GM19239 (cell line): ENCODE results near the gene NRG2.

Source experiments
- DNase-seq: peaks from one replicate; pipeline ENCODE4 v3.0.0; 2011; ENCODE audit warnings: low spot score; ENCODE audit not compliant: insufficient read length
- FAIRE-seq: peaks from 2 replicates; lab custom pipeline; 2011; peaks lifted over from hg19 to GRCh38; lab: Jason Lieb, UNC

NRG2 gene

DNA sequence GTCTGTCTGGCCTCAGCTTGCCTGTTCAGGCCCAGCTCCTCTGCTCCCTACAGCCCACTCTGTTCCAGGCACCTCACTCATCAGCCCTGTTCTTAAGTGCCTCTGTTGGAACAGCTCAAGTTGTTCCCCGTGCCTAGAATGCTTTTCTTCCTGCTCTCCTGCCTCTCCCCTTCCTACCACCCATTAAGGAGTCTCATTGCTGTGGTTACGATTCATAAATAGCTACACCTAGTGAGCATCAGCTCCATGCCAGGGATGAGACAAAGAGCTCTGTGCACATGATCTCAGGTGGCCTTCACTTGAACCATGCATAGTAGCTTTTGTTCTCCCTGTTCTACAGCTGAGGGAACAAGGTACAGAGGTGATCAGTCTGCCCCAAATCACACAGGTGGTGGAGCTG is 193.2 kb downstream of the NRG2 start:
- FAIRE-seq = no peak

DNA sequence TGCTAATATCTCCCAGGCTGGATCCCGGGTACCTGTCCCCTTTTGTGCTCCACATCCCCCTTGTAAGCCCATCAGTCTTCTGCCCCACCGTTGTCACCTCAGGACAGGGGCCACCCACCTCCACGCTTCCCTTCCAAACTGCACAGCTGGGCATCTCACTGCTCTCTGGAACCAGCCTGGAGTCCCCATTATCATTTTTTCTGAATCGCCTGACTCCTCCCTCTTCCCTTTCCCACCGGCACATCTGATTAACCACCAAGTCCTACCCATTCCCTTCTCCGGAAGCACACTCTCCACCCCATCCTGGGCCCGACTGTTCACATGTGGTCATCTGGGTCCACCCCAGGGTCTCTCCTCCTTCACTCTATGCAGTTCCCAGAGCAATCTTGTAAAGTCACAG is 193.6 kb downstream of the NRG2 start:
- FAIRE-seq (no peak), DNase-seq (no peak)

More for the DNA sequence above, 193.2 kb downstream of the NRG2 start:
- no peak for DNase-seq

DNA sequence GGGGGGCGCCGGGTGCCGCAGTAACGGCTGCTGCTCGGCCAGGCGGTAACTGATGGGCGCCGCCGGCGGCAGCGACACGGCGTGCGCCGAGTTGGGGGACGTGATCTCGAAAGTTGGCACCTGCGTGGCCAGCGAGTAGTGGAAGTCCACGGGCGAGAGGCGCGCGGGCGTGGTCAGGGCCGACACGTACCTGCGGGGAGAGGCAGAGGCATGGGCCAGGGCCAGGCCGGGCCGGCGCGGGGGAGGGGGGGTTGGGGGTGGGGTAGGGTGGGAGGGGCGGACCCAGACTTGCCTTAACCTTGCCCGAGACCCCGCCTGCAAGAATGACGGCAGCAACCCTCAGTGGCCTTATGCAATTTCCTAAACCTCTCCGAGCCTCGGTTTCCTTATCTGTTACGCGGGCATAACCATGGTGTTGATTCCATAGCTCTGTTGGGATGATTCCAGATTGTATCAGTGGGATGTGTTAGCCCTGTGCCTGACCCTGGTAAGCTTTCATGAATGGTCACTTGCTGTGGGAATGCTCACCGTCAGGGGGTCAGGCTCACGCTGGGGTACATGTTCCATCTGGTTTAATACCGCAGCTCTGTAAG is 194.5 kb downstream of the NRG2 start:
- no peak for FAIRE-seq
- no peak for DNase-seq

DNA sequence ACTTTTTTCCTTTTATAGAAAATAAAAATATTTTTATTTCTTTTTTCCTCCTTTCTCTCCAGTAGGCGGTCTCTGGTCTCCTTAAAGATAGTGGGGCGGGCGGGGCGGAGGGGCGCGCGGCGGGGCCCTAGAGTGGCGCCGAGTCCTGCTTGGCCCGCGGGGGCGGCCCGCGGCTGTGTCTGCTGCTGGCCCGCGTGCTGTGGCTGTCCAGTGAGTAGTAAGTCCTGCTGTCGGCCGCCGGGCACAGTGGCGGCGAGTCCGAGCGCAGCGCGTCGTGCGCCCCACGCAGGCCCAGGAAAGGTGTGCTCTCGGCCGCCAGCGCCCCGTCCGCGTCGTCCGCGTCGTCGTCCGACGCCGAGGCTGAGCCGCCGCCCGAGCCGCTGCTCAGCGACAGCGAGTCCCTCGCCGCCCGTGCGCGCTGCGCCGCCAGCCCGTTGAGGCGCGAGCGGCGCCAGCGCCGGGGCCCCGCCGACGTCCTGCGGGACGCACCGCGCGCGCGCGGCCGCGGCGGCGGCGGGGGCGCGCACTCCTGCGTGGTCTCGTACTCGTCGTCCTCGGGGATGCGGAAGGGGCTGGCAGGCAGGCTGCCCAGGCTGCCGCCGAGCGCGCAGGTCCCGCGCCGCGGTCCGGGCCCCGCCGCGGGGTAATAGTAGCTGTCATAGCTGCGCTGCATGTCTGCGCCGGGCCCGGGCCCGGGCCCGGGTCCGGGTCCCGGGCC is 195.2 kb downstream of the NRG2 start:
- peak; percentile 83 for DNase-seq
- no peak for FAIRE-seq

DNA sequence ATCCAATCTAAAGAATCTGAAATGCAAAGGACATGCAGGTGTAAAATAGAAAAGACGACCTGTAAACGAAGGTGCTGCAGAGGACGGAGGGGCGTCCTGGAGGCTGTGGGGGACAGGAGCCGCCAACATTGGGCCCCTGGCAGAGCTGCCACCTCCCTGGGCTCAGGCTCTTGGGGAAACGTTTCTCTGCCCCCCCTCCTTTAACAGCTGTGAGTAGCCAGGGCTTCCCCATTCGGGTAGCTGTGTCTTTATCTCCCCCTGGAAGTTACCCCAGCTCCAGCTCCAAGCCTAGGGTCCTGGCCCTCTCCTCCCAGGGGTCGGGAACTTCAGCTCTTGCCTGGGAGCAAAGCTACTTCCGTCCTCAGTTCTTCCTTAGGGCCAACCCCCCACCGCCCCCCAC is 196.0 kb downstream of the NRG2 start:
- FAIRE-seq (no peak), DNase-seq (no peak)

DNA sequence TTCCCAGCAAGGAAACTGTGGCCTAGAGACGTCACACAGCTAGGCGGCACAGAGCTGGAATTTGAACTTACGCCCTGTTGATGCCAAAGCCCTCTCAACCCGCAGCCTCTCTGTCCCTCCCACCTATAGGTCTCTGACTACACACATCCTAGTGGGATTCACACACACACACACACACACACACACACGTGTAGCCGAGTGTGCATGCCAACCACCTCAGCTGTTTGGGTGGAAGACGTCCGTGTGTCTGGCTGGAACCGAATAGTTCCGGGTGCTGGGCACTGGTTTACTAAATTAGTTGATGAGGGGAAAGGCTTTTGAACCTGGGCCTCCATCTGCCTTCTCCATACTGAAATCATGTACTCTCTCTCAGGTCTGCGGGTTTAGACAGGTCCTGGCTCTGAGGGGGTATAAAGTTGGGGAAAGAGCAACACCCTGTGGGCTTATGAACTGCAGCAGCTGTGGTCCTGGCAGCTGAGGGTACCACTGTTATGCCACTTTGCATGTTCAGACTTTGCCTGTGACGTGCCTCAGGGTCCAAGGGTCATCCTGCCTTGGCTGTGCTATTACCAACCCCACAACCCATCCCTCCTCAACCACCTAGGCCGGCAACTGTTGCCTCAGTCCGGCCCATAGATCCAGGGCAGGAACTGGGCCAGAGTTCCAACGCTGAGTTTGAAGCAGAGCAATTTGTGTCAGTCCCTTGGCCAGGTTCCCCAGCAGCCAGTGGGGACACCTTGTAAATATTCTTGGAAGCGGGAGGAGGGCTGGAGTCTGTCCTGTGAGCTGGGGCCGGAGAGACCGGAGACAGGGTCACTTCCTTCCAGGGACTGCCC is 197.0 kb downstream of the NRG2 start:
- DNase-seq (no peak), FAIRE-seq (no peak)

DNA sequence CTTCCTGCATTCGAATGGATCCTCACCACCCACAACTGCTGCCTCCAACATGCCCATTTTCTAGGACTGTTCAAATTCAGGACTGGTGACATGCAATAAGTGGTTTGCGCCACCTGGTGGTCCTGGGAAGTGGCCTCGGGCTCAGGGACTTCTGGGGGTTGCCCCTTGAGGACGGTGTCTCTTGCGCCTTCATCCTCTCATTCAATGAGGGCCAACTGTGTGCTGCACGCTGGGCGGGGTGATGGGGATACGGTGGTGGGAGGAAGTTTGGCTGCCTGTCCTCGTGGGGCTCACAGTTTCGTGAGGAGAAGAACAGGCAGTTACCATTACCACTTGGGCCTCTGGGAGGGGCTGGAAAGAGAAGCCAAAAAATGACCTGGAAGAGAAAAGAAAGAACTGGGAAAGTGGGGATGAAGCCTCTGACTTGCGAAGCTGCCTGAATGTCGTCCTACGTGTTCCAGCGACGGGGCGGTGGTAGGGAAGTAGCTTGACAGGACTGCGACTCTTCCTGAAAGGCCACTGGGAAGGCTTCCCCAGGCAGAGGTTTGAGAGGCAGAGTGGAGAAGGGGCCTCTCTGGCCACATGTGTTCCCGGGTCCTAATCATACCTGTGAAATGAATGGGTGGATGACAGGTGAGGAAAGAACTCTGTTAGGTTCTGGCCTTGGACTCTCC is 198.5 kb downstream of the NRG2 start:
- DNase-seq (peak; percentile 80), FAIRE-seq (peak; percentile 94)

DNA sequence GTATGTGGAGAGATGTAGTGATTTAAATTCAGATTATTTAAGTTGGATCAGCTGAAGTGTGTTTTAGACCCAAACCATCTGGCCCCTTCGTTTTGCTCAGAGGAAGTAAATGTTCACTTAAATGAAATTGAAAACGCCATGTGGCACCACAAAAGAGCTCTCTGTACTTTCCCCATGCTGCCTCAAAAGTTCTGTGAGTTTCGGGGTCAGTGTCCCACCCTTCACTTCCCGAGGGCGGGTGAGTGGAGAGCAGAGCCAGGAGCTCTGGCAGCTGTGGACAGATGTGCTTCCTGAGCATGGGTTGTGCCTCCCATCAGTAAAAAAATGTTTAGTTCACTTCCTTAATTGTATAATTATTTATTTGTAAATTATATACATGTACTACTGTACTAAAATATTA is 199.1 kb downstream of the NRG2 start:
- DNase-seq = no peak

DNA sequence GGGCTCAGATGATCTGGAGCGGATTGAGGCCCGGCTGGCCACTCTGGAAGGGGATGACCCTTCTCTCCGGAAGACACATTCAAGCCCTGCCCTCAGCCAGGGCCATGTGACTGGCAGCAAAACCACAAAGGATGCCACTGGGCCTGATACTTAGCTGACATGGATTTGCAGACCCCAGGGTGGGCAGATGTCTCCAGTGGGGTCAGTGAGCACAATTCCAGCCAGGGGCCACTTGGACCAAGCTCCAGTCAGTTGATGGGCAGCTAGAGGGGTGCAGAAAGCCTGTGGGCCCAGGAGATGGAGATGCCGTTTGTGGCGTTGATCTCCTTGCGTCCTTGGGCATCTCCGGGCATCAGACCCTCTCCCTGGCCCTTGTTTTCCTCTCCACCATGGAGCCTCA is 200.8 kb downstream of the NRG2 start:
- no peak for DNase-seq
- FAIRE-seq = no peak

More for the DNA sequence above, 199.1 kb downstream of the NRG2 start:
- no peak for FAIRE-seq

DNA sequence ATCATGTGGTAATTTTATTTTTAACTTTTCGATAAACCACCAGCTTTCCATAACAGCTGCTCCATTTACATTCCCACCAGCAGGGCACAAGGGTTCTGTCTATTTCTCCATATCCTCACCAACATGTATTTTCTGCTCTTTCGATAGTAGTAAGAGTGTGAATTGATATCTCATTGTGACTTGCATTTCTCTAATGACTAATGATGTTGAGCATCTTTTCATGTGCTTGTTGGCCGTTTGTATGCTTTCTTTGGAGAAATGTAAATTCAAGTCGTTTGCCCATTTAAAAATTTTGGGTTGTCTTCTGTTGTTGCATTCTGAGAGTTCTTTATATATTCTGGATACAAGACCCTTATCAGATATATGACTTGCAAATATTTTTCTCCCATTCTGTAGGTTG is 201.6 kb downstream of the NRG2 start:
- FAIRE-seq (no peak), DNase-seq (no peak)

DNA sequence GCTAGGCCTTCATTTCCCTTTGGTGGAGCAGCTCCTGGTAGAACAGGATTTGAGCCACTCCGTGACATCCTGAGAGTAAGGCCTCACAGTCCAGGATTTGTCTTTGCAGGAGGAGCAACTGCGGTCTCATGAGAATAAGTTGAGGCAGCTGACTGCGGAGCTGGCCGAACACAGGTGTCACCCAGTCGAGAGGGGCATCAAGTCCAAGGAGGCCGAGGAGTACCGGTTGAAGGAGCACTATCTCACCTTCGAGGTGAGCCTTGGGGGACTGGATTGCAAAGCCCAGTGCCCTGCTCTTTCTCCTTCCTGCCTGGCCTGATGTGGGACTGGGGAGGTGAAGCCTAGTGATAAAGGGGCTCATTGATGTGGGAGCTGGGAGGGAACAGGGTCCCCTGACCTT is 203.2 kb downstream of the NRG2 start:
- DNase-seq = no peak
- no peak for FAIRE-seq

DNA sequence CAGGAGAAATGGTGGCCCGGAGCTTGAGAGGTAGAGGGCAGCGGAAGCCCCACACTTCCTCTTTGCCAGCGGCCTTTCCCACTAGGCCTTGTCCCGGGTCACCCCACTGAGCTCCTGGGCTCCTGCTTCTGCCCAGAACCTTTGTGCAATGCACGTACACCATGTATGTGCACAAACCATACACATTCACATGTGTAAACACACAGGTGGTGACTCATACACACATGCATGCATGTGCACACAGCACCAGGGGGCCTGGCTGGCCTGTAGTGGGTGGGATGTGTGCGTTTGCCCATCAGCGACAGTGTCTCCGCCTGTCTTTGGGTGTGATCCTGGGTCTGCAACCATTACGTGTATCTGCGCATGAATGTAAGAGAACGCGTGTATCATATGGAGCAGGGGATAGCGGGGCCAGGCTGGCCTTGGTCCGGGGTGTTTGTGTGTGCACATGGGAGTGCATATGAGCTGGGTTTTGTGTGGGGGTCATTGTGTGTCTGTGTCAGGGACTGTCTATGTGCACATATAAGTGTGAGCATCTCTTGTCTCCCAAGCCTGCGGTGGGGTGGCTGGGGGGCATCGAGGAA is 203.8 kb downstream of the NRG2 start:
- FAIRE-seq = no peak

DNA sequence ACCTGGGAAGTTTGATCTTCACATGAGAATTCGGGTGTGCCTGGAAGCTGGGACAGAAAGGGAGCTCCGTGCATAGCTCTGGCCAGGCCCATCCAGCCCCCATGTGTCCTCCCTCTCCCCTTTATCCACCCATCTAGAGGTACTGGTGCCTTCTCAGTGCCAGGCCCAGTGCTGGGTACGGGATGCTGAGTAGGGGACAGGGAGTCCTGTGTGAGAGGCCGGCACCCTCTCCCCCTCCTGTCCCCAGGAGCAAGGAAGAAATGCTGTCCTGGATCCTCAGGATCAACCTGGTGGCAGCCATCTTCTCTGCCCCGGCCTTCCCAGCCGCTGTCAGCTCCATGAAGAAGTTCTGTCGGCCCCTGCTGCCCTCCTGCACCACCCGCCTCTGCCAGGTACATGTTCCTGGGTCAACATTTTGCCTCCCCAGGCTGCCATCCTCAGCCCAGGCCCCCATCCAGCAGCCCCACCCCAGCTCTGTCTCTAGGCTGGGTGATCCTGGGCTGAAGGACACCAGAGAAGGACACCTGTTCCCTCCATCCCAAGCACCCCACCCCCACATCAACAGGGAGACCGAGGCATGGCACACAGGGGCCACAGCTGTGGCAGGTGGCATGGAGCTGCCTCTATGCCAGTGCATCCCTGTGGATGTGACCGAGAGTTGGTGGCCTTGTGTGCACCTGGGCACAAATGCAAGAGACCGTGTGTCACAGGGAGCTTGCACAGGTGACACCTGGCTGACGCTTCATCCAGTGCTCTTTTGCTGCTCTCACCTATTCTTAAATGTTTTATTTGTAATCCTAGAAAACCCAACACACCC is 204.5 kb downstream of the NRG2 start:
- FAIRE-seq (no peak), DNase-seq (no peak)

More for the DNA sequence above, 203.8 kb downstream of the NRG2 start:
- no peak for DNase-seq

DNA sequence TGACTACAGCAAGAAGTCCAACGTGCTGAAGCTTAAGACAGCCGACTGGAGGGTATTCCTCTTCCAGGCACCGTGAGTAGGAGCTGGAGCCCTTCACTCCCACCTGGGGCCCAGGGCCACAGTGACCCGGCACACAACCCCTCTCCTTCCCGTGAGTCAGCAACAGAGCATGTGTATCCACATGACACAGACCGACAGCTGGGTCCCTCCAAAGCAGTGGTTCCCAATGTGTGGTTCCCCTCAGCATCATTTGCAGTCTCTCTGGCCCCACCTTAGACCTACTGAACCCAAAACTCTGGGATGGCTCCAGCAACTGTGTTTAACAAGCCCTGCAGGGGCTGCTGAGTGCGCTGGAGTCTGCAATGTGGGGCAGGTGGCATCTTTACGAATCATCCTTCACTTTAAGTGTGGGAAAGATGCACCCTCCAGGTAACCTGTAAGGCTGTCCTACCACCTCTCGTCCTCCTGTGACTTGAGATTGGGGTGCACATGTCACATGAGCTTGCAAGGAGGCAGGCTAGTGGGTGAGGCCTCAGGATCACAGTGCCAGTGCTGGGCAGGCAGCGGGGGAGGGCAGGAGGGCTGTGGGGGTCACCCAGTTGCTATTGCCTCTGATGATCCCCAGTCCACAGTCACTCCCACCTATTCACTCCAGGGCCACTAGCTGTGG is 205.3 kb downstream of the NRG2 start:
- no peak for DNase-seq
- no peak for FAIRE-seq

DNA sequence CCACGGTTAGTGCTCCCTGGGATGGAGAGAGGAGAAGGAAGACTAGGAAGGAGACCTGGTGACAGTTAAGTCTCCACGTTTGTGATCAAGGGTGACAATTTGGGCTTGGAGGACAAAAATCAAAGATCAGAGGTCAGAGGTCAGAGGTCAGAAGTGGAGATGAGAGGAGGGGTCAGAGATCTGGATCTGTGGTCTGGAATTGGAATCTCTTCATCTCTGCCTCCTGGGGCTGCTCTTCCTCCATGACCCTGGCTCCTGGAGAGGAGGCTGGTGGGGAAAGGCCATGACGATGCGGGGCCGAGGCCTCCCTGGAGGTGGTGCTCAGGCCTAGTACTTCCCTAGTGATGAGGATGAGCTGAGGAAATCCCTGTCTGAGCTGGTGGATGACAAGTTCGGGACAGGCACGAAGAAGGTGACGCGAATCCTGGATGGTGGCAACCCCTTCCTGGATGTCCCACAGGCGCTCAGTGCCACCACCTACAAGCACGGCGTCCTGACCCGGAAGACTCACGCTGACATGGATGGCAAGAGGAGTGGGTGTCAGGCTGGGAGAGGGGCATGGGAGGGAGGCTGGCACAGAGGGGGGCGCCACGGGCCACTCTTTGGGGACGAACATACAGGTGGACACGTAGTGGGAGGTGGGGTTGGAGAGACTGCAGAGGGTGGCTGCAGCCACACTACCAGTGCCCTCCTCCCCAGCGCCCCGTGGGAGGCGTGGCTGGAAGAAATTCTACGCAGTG is 206.5 kb downstream of the NRG2 start:
- DNase-seq (no peak), FAIRE-seq (no peak)

DNA sequence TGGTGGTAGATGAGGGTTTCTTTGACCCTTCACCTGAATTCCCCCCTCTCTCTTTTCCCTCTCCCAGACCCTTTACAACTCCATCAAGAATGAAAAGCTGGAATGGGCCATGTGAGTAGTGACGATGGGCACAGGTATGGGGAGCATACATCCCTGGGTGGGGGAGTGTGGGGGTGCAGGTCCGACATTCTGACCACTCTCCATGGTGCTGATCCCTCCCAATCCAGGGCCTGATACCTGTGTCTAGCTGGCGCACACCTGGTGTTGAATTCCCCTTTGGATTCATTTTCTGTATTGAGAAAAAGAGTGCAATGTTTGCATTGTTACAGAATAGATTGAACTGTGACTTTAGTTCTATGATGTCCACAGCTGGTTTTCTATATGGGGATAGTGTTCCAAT is 207.4 kb downstream of the NRG2 start:
- DNase-seq (no peak), FAIRE-seq (no peak)

DNA sequence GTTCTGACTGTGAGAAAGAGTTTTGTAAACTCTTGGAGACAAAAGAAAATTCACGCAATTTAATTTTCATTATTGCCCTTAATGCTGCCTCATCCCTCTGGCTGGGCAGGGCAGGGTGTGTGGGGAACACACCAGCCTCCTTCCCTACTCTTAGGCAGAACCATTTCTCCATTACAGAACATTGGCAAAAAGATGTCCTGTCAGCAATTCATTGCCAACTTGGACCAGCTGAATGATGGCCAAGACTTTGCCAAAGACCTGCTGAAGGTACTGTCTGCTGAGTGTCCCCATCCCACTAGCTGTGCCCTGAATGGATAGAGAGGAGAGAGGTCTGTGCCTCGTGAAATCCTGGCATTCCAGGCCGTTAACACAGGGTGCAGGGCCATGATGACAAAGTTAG is 209.6 kb downstream of the NRG2 start:
- DNase-seq (no peak), FAIRE-seq (no peak)

DNA sequence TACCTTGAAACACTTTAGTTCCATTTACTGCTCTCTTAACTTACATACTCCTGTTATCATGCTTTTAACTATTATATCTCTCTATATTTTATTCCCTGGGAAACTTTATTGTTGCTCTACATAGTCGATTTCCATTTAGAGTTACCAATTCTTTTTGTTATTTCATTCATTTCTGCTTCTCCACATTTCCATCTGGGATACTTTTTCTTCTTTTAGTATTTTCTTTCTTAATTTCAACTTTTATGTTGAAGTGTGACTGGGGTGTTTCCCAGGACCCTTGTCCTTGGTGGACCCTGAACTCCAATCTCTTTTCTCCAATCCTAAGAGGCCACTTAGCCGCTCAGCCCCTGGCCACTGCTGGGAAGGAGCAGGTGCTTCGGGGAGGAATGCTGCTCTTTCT is 211.5 kb downstream of the NRG2 start:
- DNase-seq (no peak), FAIRE-seq (no peak)
